Endothelial cell of umbilical vein (primary cell): ENCODE results near the gene IGF2BP2. TPM values are rescaled to one million over a fixed set of nuclear protein-coding genes. Genes with fewer than 3 reads are reported as not detected.
A peak's percentile ranks its signal among the peaks of the same experiment; 100 is the strongest.

ENCODE experiments used
- BruUV-seq: library from RNA; stranded (reverse); fragments of 400-500 nt; replicated peaks from 2 replicates; lab custom pipeline; 2021; lab: Mats Ljungman, UMichigan
- CTCF ChIA-PET: fragments of 300-600, 350-600 bp; sonication (Branson Sonifier 250); formaldehyde crosslinking; loops from one replicate; lab custom pipeline; 2021; ENCODE audit warnings: antibody characterized with exemption, inconsistent platforms; lab: Charles Lee
- POLR2A ChIA-PET: fragments of 300-600, 350-600 bp; sonication (Branson Sonifier 250); formaldehyde crosslinking; loops from one replicate; lab custom pipeline; 2021; ENCODE audit warnings: antibody characterized with exemption, inconsistent platforms; lab: Charles Lee
- DNase-seq: peaks from one replicate; pipeline ENCODE4 v3.0.0-alpha.2; 2011; ENCODE audit warnings: low read depth, low spot score
- FAIRE-seq: peaks from 2 replicates; lab custom pipeline; 2011; peaks lifted over from hg19 to GRCh38; lab: Jason Lieb, UNC
- H2AFZ ChIP-seq: 2 replicates; pipeline ENCODE4 v1.6.0; 2012; ENCODE audit warnings: low read depth, low read length, control low read depth, inconsistent platforms
- H3K27ac ChIP-seq: 2 replicates; pipeline ENCODE4 v1.5.1; 2011; ENCODE audit warnings: low read depth, mild to moderate bottlenecking, control low read depth, low read length, moderate library complexity; ENCODE audit not compliant: insufficient read depth
- H3K27me3 ChIP-seq, 2 experiments: 2 replicates each; pipeline versions ENCODE4 v1.6.0 to v1.6.1; 2011; ENCODE audit warnings: low read length in 2 of 2, mixed read lengths in 1 of 2; ENCODE audit not compliant: control insufficient read depth in 2 of 2, insufficient read depth in 2 of 2
- H3K36me3 ChIP-seq, 2 experiments: 2 replicates in 1 of 2; 3 replicates in 1 of 2; pipeline ENCODE4 v1.5.1; 2011; ENCODE audit warnings: low read length in 2 of 2, mild to moderate bottlenecking in 1 of 2, moderate library complexity in 1 of 2; ENCODE audit not compliant: control insufficient read depth in 2 of 2, insufficient read depth in 2 of 2; ENCODE audit errors: extremely low read depth in 1 of 2
- H3K4me1 ChIP-seq: 3 replicates; pipeline ENCODE4 v1.5.1; 2011; ENCODE audit warnings: mild to moderate bottlenecking, low read length; ENCODE audit not compliant: control insufficient read depth, insufficient read depth; ENCODE audit errors: extremely low read depth
- H3K4me2 ChIP-seq: 2 replicates; pipeline ENCODE4 v1.6.1; 2011; ENCODE audit warnings: low read length, control low read depth, mixed read lengths; ENCODE audit not compliant: insufficient read depth
- H3K4me3 ChIP-seq, 3 experiments: fragments of 200-600 bp in 1 of 3; sonication (generic), shearing (Covaris generic) in 1 of 3; replicated peaks in 1 of 3; 2 replicates each; pipeline ENCODE4 v1.5.1; 2011 to 2016; ENCODE audit warnings: control low read depth in 3 of 3, low read length in 3 of 3, mild to moderate bottlenecking in 2 of 3, inconsistent platforms in 1 of 3, low read depth in 1 of 3, moderate library complexity in 1 of 3; ENCODE audit not compliant: insufficient read depth in 1 of 3
- H3K79me2 ChIP-seq: 2 replicates; pipeline ENCODE4 v1.6.0; 2012; ENCODE audit warnings: low read length, inconsistent platforms; ENCODE audit not compliant: control insufficient read depth, insufficient read depth
- H3K9ac ChIP-seq: replicated peaks from 2 replicates; pipeline ENCODE3; 2011; ENCODE audit warnings: low read length, control low read depth; ENCODE audit not compliant: insufficient read depth; ENCODE audit errors: extremely low read depth
- H3K9me1 ChIP-seq: replicated peaks from 3 replicates; pipeline ENCODE4 v1.6.0; 2011; ENCODE audit warnings: mild to moderate bottlenecking, low read length; ENCODE audit not compliant: control insufficient read depth, insufficient read depth; ENCODE audit errors: extremely low read depth
- H3K9me3 ChIP-seq: replicated peaks from 2 replicates; pipeline ENCODE4 v1.5.1; 2012; ENCODE audit warnings: low read length, inconsistent platforms; ENCODE audit not compliant: control insufficient read depth, insufficient read depth
- H4K20me1 ChIP-seq: replicated peaks from 2 replicates; pipeline ENCODE3; 2011; ENCODE audit warnings: mild to moderate bottlenecking, low read length; ENCODE audit not compliant: control insufficient read depth, insufficient read depth; ENCODE audit errors: extremely low read depth
- CTCF ChIP-seq, 2 donors: IDR thresholded peaks; 1 replicate in 1 of 2; 2 replicates in 1 of 2; pipeline ENCODE4 v1.5.1; 2011; ENCODE audit warnings: low read length in 2 of 2, mild to moderate bottlenecking in 2 of 2, moderate library complexity in 2 of 2, control low read depth in 1 of 2, inconsistent platforms in 1 of 2, low read depth in 1 of 2; ENCODE audit not compliant: insufficient read depth in 1 of 2; ENCODE audit errors: extremely low read depth in 1 of 2
- FOS ChIP-seq: IDR thresholded peaks from 2 replicates; pipeline ENCODE4 v1.6.1; 2011; ENCODE audit warnings: mild to moderate bottlenecking, low read length, moderate library complexity, borderline replicate concordance; ENCODE audit not compliant: insufficient read depth
- POLR2A ChIP-seq: IDR thresholded peaks from 2 replicates; pipeline ENCODE4 v1.6.1; 2012; ENCODE audit warnings: low read depth, mild to moderate bottlenecking, control low read depth, low read length
- dilution Hi-C: fragments of 300-500 bp; cut with MboI; formaldehyde crosslinking; loops from one replicate; pipeline ENCODE4 v1.15.0; 2019; ENCODE audit warnings: low sequenced_read_pairs; ENCODE audit not compliant: extremely low pct_ligation_motif_present
- intact Hi-C: fragments of 100-400 bp; cut with micrococcal nuclease; formaldehyde crosslinking; loops from one replicate; pipeline ENCODE4 v1.10.0; 2022
- polyA plus RNA-seq, 4 experiments: library from polyadenylated mRNA; depleted of rRNA in 3 of 4; stranded (reverse) in 3 of 4; unstranded in 1 of 4; fragments of >200 nt; gene quantifications; 2 replicates each; pipeline versions ENCODE4 v1.2.1 to v1.2.3, GENCODE V29; 2011 to 2012; ENCODE audit warnings: missing spikeins in 1 of 4
- total RNA-seq: library from RNA; stranded (reverse); gene quantifications from 2 replicates; pipeline ENCODE4 v1.2.3, GENCODE V29; 2021

The IGF2BP2 gene
- total and polyA plus RNA-seq, 2 donors (not counting 3 experiments of a cell fraction or from before 2014, with no cell fraction given) = 10.7 to 130 TPM

- DNase-seq (peak; percentile 83), FAIRE-seq (peak; percentile 28)
- dilution Hi-C loops (no loop called here), intact Hi-C loops (loop anchor here (1.0 to 2.0 kb wide), 4 partner anchors 18 to 103 kb away; no protein-coding TSS in a partner anchor)
- BruUV-seq = TSS peak; percentile 9
- H3K4me2 ChIP-seq = peak overlapping the region; percentile 93
- ChIA-PET CTCF (interaction anchor here (1.1 to 13.5 kb wide), 6 partner anchors 26 to 104 kb away, joined by 4 to 347 read pairs (median 111); no protein-coding TSS in a partner anchor), POLR2A (interaction anchor here (1.1 to 1.4 kb wide), 2 partner anchors 28 to 102 kb away, joined by 4 to 12 read pairs; no protein-coding TSS in a partner anchor)
- peak overlapping the region in 1 of 3 experiments; percentile 26 for H3K4me3 ChIP-seq
- no peaks in the 10 kb centered on the region for H3K27me3 ChIP-seq
- TF ChIP-seq POLR2A (no peak), FOS (peak; percentile 4)
- H3K27ac ChIP-seq = peak overlapping the region; percentile 94
- no peak overlapping the region for H2AFZ ChIP-seq
- no peaks in the 10 kb centered on the region for H3K36me3 ChIP-seq
- peak overlapping the region; percentile 87 for H3K9ac ChIP-seq
- no peaks in the 10 kb centered on the region for H3K9me1 ChIP-seq
- no peaks in the 10 kb centered on the region for H4K20me1 ChIP-seq
- H3K79me2 ChIP-seq = peaks cover 93% of the 10 kb centered on the region
- no peaks in the 10 kb centered on the region for H3K9me3 ChIP-seq
- H3K4me1 ChIP-seq = peaks cover 87% of the 10 kb centered on the region
Observed at GRCh38 chr3:185763347-185764005, 61.4 kb downstream of the IGF2BP2 start.

- Histone ChIP-seq H4K20me1 (no peaks in the 10 kb centered on the region), H3K36me3 (peaks cover 0 to 2% of the 10 kb centered on the region in 2 experiments), H3K4me2 (peak overlapping the region; percentile 50), H3K4me1 (peaks cover 74% of the 10 kb centered on the region), H3K9ac (peak overlapping the region; percentile 18), H3K27me3 (no peaks in the 10 kb centered on the region), H3K27ac (peak overlapping the region; percentile 40), H3K4me3 (no peak overlapping the region), H3K9me3 (no peaks in the 10 kb centered on the region), H3K79me2 (peaks cover 93% of the 10 kb centered on the region), H2AFZ (no peak overlapping the region), H3K9me1 (no peaks in the 10 kb centered on the region)
- DNase-seq (peak; percentile 37), FAIRE-seq (no peak)
- POLR2A ChIA-PET = no interaction called here
- no TSS peak for BruUV-seq
- TF ChIP-seq CTCF (IDR thresholded peaks at IDR 0.05; ENCODE audit: extremely low read depth in 1 of 2, insufficient read depth in 1 of 2, low read depth in 1 of 2, low read length in 2 of 2) = no peak
- intact Hi-C loops = no loop called here
- dilution Hi-C loops = no loop called here
- CTCF ChIA-PET = interaction anchor here (0.9 to 13.5 kb wide), 5 partner anchors 8 to 102 kb away, joined by 3 to 347 read pairs (median 15); no protein-coding TSS in a partner anchor
Observed at GRCh38 chr3:185760550-185760949, 64.3 kb downstream of the IGF2BP2 start.
